NK-92 (cell line): ENCODE results near the gene TPRG1L.
"Not testable (repeated sequence)": the region's sequence is repeated elsewhere in the genome, so short reads cannot be mapped to it uniquely, and the experiment has no call there.

Experiments used
- DNase-seq: peaks from one replicate; lab custom pipeline; 2025; ENCODE audit not compliant: unreplicated experiment; lab: John Stamatoyannopoulos, UW

The TPRG1L gene

DNA sequence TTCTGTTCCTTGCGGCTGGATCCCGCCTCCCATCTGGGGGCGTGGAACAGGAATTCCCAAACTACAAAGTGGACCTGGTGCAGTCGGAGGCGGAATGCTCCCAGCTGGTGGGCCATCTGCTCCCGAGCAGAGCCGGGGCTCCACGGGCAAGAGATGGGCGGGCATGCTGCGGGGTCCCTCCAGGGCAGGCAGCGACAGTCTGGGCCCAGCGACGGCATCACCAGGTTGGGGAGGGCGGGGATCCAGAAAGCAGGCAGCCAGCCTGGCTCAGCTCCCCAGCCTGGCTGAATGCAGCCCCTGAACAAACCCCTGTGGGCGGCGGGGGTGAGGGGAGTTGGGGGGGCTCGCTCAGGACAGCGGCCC lies 17.1 kb upstream of the TPRG1L start:
- no peak for DNase-seq

DNA sequence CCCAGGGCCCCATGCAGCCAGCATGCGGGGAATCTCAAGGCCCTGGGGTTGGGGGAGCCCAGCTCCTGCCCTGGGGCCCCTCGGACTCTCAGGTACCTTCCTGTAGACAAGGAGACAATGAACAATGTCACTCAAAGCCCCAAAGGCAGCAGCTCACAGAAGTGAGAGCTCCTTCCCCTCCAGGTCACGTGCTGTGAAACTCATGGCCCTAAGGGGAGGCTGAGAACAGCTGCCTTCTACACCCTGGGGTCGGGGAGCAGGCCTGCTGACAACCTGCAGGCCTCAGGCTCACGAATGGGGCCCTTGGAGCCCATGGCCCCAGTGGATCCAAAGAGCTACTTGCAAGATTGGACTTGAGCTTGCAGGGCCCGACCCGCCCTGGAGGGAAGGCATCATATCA lies 16.7 kb upstream of the TPRG1L start:
- DNase-seq = no peak

DNA sequence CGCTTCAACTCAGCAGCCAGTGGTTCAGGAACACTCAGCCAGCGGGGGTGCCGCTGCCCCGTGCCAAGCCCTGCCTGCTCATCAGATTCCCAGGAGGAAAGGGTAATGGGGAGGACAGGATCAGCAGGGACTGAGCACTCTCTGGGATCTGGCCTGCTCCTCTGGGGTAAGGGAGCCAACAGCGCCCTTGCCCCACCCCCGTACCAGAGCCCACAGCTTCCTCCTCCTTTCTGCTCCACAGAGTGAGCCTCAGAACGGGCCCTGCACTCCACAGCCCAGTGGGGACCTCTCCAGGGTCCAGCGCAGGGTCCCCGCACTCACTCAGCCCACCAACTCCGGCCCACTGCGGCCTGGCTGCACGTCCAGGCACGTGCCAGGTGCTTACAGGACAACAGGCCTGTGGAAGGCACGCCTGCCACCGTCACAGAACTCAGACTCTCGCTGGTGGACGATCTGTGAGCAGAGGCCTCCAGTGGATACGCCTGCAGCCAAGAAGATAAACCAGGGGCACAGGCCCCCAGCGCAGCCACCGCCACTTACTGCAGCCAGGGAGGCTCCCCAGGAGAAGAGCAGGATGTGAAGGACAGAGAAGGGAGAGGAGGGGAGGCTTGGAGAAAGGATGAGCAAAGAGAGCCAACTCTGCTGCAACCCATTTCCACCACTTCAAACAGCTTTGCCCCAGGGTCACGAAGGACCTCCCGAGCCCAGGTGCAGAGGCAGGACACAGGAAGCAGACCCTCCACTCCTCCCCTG lies 15.6 kb upstream of the TPRG1L start:
- no peak for DNase-seq

DNA sequence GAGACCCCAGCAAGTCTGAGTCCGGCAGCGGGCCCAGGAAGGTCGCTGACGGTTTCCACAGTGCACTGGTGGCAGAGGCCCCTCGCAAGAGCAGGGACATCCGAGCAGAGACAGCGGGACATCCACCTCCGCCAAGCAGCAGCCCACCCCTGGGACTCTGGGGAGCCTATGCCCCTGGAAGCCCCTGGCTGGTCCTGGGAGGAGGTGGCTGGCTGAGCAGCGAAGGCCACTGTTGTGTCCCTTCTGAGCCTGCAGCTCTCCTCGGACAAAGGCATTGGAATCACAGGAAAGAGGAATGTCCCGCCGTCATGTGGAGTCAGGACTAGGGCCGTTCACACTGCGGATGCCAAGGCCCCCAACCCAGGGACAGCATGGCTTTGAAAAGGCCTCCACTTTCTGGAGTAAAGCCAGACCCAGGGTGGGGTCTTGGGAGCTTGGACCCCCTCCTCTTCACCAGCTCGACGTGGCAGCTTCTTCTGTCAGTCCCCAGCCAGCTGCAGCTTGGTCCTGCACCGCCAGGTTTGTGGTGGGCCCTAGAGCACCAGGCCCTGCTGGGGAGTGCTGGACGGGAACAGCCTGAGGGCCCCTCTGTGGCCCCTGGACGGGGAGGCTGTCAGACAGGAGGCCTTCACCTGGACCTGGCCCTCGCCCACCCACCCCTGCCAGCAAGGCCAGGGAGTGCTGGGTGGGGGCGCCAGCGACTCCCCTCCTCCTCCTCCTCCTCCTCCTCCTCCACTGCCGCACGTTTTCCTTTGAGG lies 14.9 kb upstream of the TPRG1L start:
- DNase-seq = no peak

DNA sequence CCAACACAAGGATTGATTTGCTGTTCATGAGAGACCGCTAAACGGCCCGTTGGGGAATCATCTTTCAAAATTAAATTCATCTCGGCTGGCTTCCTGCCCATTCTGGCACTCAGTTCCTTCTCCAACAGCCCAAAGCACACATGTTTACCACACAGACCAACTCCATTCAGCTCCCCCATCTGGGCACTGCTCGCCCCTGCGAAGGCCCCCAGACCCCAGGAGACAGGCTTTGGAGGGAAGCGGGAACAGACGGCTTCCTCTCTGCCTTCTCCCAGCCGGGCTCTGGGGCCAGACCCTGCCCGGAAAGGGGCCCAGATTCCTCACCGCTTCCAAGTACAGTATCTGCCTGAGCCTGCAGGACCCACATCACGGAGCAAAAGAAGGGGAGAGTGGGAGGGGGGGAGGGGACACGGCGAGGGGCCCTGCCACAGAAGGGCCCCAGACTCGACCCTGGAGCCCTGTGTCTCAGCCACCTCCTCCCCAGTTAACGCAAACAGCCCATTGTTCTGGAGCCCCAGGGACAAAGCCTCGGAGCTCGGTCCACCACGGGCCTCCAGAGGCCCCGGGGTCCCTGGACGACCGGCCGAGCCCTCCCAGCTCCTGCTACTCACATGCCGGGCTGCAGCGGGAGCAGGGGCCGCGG lies 14.2 kb upstream of the TPRG1L start:
- no peak for DNase-seq

DNA sequence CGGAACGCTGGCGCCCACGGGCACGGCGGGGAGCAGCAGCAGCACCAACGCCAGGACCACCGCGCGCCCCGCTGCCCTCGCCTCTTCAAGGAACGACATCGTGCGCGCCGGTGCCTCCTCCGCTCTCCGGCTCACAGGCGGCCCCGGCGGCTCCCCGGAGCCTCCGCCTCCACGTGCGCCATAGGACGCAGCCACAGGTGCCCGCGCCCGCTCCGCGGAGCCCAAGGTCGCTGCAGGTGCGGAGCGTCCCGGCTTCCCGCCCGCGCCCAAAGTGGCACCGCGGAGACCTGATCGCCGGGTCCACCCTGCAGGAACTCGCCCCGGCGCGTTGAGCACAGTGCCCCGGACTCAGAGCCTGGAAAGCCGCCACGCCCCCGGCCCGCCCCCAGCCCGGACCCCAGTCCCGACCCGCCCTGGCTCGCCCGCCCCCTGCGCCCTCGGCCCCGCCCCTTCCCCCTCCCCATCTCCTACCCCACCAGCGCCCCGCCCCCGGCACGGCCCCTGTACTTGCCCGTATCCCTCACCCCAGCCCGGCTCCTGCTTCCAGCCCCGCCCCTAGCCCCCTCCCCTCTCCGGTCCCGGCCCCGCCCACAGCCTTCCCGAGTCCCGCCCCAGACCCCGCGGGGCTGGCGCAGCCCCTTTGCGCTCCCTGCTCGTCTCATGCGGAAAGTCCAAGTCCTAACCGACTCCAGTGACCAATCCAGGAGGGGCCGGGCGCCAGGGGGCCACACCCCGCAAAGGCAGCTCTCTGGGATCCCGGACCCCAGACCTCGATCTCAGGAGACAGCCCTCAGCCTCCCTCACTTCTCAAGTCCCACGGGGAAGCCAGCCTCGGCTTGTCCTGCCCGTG lies 13.4 kb upstream of the TPRG1L start, which contains the start of gene MEGF6:
Gene MEGF6, minus strand, starts transcription at position 339 of the 850 bp plus-strand sequence. Its CDS starts 240 bp downstream, at position 99.
- DNase-seq = no peak

DNA sequence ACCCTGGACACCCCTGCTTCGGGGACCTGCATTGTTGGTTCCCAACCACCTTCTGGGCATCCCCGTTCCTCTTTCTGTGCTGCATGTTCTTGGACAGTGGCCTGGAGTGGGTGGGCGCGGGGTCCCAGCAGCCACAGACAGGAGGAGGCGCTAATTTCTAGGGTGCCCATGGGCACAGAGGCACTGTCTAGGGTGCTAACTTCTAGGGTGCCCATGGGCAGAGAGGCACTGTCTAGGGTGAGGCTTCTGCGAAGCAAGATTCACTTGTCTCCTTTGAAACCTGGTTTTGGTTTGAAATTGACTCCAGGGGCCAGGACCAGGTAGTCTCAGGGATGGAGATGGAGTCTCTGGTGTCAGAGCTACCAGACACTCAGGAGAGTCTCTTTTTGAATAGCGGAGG lies 12.7 kb upstream of the TPRG1L start:
- DNase-seq = no peak

DNA sequence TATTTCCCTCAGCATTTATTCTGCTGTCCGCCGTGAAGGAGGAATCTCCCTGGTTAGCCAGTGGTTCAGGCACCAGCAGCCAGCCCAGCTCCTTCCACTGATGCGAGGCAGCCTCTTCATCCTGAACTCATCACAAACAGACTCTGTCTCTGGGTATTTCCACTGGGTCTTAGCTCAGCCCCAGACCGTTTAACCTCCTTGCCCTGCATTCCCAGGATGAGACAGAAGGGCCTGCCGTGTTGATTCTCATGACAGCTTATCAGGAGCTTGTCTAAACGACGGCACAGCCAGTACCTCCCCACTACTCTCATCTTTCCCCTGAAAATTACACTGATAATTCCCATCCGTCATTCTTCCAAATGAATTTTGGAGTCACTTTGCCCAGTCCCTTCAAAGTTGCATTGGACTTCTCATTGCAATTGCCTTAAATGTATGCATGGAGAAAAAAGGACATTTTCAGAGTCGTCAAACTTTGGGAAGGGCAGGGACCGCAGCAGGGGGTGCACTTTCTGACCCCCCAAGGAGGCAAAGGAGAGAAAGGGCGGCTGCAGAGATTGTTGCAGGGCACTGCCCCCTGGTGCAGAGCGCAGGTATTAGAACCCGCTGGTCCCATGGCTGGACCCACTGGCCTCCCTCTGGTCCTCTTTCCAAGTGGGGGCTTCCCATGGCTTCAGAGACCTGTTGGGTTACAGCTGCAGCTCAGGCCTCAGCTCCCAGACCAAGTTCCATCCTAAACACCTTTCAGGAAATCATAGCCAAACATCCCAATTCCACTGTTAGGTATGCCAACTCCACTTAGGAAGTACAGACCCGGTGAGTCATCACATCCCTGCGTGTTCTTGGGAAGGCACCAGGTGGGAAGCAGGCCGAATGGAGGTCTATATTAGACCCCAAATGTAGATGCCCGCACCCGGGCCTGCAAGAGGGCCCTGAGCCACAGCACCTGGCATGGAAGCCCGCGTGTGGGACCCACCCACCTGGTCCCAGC lies 9.8 kb upstream of the TPRG1L start:
- no peak for DNase-seq

DNA sequence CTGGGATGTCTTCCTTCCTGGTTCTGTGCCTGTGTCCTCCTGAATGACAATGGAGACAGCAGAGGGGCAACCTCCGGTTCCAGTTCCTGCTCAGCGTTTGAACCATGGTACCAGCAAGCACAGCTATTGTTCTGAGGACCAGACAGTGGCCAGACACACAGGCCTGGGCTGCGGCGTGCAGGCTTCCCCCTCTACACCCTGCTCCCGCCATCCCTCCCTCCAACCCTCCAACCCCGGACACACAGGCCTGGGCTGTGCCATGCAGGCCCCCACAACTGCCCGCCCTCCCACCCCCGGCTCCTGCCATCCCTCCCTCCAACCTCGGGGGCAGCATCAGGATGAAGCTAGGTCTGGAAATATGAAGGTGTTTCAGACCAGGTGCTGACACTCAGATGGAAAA lies 8.0 kb upstream of the TPRG1L start:
- DNase-seq = no peak

DNA sequence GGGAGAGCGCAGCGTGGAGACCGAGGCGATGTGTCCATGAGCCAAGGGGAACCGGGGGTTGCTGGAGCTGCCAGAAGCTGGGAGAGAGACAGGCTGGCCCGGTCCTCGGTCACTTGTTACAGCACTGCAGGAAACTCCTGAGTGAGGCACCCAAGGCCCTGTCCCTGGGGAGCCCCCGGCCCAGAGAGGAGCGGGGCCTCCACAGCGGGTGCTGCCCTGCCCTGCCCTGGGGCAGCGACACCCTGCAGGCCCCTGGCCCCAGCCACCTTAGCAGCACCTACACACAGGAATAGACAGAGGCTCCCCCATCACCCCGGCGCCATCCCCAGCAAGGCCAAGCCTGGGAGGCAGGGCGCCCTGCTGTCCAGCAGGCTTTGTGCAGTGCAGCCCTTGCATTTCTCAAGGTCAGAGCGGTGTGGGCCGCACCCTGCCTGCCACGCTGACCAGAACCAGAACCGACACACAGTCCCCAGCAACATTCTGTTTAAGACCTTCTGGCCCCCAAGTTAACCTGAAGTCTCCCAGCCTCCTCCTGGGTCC lies 6.9 kb upstream of the TPRG1L start:
- DNase-seq = no peak

DNA sequence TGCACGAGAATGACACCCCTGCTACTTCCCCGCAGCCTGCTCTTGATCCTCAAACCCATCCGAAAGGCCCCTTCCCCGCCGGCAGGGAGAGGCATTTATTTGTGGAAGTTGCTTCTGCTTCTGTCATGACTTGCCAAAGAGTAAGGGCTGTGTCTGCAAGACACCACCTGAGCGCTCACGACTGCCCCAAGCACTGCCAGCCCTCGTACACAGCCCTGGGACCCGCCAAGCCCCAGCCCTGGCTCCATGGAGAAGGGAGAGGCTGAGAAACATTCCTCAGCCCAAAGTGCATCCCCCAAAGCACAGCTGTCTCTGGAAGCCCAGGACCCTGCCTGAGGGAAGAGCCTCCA lies 6.3 kb upstream of the TPRG1L start:
- DNase-seq = no peak

DNA sequence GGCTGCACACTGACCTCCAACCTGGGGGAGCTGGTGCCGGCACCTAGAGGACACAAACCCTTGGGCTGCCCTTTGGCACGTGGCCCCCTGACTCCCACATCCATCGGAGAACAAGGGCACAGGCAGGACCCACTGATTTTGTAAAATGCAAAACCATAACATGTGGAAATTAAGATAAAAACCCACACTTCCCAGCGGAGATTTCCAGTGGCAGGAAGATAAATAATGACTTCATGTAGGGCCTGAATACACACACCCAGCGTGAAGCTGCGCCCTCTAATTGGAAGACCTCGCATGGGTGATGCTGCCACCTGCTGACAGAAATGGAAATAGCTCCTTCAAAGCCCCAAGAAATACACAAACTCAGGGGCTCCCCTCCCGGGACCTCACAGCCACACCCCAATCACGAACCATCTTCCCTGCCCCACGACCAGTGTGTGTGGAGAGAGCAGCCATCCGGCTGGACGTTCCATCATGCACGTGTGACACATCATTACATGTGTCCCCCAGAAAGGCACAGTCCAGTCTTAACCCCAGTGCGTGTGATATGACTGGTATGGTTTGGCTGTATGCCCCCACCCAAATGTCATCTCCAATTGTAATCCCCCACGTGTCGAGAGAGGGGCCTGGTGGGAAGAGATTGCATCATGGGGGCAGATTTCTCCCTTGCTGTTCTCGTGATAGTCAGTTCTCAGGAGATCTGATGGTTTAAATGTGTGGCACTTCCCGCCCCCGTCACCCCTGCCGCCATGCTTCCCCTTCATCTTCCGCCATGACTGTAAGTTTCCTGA lies 5.7 kb upstream of the TPRG1L start:
- peak; percentile 31 for DNase-seq

DNA sequence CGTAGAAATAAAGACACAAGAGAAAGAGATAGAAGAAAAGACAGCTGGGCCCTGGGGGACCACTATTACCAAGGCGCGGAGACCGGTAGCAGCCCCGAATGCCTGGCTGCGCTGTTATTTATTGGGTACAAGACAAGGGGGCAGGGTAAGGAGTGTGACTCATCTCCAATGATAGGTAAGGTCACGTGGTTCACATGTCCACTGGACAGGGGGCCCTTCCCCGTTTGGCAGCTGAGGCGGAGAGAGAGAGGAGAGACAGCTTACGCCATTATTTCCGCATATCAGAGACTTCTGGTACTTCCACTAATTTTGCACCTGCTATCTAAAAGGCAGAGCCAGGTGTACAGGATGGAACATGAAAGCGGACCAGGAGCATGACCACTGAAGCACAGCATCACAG lies 4.1 kb upstream of the TPRG1L start:
- no peak for DNase-seq

DNA sequence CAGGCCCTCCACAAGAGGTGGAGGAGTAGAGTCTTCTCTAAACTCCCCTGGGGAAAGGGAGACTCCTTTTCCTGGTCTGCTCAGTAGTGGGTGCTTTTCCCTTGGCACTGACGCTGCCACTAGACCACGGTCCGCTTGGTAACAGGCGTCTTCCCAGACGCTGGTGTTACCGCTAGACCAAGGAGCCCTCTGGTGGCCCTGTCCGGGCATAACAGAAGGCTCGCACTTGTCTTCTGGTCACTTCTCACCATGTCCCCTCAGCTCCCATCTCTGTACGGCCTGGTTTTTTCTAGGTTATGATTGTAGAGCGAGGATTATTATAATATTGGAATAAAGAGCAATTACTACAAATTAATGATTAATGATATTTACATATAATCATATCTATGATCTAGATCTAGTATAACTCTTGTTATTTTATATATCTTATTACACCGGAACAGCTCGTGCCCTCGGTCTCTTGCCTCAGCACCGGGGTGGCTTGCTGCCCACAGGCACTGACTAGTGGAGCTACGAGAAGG lies 3.6 kb upstream of the TPRG1L start:
- DNase-seq = not testable (repeated sequence)

DNA sequence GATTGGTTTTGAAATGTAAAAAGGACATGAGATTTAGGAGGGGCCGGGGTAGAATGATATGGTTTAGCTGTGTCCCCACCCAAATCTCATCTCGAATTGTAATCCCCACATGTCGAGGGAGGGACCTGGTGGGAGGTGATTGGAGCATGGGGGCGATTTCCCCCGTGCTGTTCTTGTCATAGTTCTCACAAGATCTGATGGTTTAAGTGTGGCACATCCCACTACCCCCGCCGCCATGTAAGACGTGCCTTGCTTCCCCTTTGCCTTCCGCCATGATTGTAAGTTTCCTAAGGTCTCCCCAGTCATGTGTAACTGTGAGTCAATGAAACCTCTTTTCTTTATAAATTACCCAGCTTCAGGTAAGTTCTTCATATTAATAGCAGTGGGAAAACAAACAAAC lies 2.7 kb upstream of the TPRG1L start:
- not testable (repeated sequence) for DNase-seq

DNA sequence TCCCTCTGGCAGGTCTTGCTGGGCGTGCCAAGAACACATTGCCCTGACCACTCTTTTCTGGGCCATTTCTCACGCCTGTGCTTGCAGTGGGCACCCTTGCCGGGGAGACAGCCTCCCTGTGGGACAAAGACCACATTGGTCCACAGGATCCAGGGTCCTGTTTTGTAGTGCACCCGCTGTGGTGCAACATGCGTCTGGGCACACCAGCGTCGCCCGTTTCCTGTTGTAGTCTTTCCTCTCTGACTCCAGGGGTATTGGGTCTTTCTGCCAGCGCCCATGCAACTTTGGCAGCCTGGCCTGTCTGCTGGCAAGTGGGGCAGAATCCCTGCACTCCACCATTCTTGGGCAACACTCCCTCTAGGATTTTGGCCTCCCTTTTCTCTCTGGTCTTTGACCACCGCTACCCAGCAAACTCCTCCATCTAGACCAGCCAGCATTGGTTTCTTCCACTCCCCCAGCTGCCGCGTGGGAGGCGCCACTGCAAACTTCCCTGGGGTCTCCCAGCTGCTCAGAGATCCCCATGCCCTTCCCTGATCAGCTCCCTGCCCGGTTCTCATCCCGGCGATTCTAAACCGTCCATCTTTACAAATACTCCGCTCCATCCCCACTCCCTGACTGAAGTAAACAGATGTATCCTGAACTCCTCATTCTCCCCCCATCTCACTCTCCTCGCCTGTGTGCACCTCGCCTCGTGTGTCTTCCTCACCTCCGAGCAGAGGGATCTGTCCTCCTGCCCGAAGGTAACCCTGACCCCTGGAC lies 1.2 kb upstream of the TPRG1L start:
- no peak for DNase-seq

DNA sequence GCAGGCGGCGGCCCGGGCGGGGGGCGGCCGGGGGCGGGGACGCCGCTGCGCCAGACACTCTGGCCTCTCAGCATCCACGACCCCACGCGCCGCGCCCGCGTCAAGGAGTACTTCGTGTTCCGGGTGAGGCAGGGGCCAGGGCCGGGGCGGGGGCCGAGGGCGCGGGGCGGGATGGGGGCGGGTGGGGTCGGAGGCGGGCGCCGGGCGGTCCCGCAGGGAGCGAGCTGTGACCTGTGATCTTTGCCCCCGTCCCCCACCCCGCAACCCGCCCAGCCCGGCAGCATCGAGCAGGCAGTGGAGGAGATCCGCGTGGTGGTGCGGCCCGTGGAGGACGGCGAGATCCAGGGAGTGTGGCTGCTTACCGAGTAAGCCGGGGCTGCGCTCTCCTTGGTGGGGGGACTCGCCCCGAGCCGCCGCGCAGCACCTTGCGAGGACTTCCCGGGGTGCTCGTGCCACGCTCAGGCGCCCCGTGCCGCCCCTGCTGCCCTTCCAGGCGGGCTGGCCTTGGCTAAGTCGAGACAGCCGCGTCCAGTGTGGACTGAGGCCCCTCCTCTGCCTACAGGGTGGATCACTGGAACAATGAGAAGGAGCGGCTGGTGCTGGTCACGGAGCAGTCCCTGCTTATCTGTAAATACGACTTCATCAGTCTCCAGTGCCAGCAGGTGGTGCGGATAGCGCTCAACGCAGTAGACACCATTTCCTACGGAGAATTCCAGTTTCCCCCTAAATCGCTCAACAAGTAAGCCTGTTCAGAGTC lies 514 bp downstream of the TPRG1L start:
- DNase-seq = no peak
